ENCODE results near the gene SELENOI.

The SELENOI gene

GRCh38 chr2:26411419-26411818, 65.5 kb downstream of the SELENOI start:
- no peak for DNase-seq (ENCODE audit: low read depth in 3 of 3)

- no peak for DNase-seq (ENCODE audit: low read depth in 3 of 3)
Measured at GRCh38 chr2:26412091-26412673, 66.2 kb downstream of the SELENOI start.

GRCh38 chr2:26414311-26414710, 68.4 kb downstream of the SELENOI start:
- DNase-seq (ENCODE audit: low read depth in 3 of 3): no peak

GRCh38 chr2:26421961-26422360, 76.0 kb downstream of the SELENOI start:
- no peak for DNase-seq (ENCODE audit: low read depth in 3 of 3)

GRCh38 chr2:26422947-26423629, 77.1 kb downstream of the SELENOI start:
- no peak for DNase-seq (ENCODE audit: low read depth in 3 of 3)

GRCh38 chr2:26423750-26424149, 77.8 kb downstream of the SELENOI start:
- DNase-seq (ENCODE audit: low read depth in 3 of 3): no peak

GRCh38 chr2:26424221-26424620, 78.3 kb downstream of the SELENOI start:
- DNase-seq (ENCODE audit: low read depth in 3 of 3): no peak

- no peak for DNase-seq (ENCODE audit: low read depth in 3 of 3)
Measured at GRCh38 chr2:26428846-26429245, 82.9 kb downstream of the SELENOI start.

- DNase-seq (ENCODE audit: low read depth in 3 of 3): no peak
Measured at GRCh38 chr2:26429779-26430578, 84.0 kb downstream of the SELENOI start.

GRCh38 chr2:26430826-26431225, 84.9 kb downstream of the SELENOI start:
- DNase-seq (ENCODE audit: low read depth in 3 of 3): no peak

- DNase-seq (ENCODE audit: low read depth in 3 of 3): no peak
Measured at GRCh38 chr2:26432363-26432762, 86.4 kb downstream of the SELENOI start.

- no peak for DNase-seq (ENCODE audit: low read depth in 3 of 3)
Measured at GRCh38 chr2:26432859-26433258, 86.9 kb downstream of the SELENOI start.

- DNase-seq (ENCODE audit: low read depth in 3 of 3): no peak
Measured at GRCh38 chr2:26435106-26435505, 89.2 kb downstream of the SELENOI start.

GRCh38 chr2:26438526-26438925, 92.6 kb downstream of the SELENOI start:
- no peak for DNase-seq (ENCODE audit: low read depth in 3 of 3)

GRCh38 chr2:26438926-26439325, 93.0 kb downstream of the SELENOI start:
- DNase-seq (ENCODE audit: low read depth in 3 of 3): no peak

GRCh38 chr2:26442301-26442700, 96.4 kb downstream of the SELENOI start:
- no peak for DNase-seq (ENCODE audit: low read depth in 3 of 3)

- DNase-seq (ENCODE audit: low read depth in 3 of 3): no peak
Measured at GRCh38 chr2:26442707-26443106, 96.8 kb downstream of the SELENOI start.

GRCh38 chr2:26444236-26444635, 98.3 kb downstream of the SELENOI start:
- no peak for DNase-seq (ENCODE audit: low read depth in 3 of 3)
